PFSK-1 (cell line): ENCODE measurements around the gene CCDC85C.

Experiments
- FOXP2 ChIP-seq: optimal IDR thresholded peaks from 2 replicates; pipeline ENCODE3; 2011; ENCODE audit warnings: borderline replicate concordance, control low read depth, inconsistent platforms; ENCODE audit not compliant: insufficient read depth; ENCODE audit errors: extremely low read length, extremely low read depth
- POLR2AphosphoS5 ChIP-seq: IDR thresholded peaks from 2 replicates; pipeline ENCODE4 v1.6.1; 2012; ENCODE audit warnings: low read depth, mild to moderate bottlenecking, control low read depth, low read length, moderate library complexity
- SIN3A ChIP-seq: IDR thresholded peaks from 2 replicates; pipeline ENCODE4 v1.6.1; 2012; ENCODE audit warnings: mild to moderate bottlenecking, low read length, moderate library complexity, borderline replicate concordance; ENCODE audit not compliant: insufficient read depth
- TAF1 ChIP-seq: IDR thresholded peaks from 2 replicates; pipeline ENCODE4 v1.6.1; 2012; ENCODE audit warnings: low read length, control low read depth, borderline replicate concordance; ENCODE audit not compliant: insufficient read depth
- TF ChIP-seq, protein P1 (sequence below), 2 experiments: IDR thresholded peaks; 2 replicates each; pipeline versions ENCODE4 v1.6.1 to v1.8.0; 2011 to 2012; ENCODE audit warnings: low read depth in 2 of 2, low read length in 2 of 2, control low read depth in 1 of 2, inconsistent platforms in 1 of 2, mild to moderate bottlenecking in 1 of 2, moderate library complexity in 1 of 2; ENCODE audit not compliant: insufficient read depth in 1 of 2

CCDC85C gene

DNA sequence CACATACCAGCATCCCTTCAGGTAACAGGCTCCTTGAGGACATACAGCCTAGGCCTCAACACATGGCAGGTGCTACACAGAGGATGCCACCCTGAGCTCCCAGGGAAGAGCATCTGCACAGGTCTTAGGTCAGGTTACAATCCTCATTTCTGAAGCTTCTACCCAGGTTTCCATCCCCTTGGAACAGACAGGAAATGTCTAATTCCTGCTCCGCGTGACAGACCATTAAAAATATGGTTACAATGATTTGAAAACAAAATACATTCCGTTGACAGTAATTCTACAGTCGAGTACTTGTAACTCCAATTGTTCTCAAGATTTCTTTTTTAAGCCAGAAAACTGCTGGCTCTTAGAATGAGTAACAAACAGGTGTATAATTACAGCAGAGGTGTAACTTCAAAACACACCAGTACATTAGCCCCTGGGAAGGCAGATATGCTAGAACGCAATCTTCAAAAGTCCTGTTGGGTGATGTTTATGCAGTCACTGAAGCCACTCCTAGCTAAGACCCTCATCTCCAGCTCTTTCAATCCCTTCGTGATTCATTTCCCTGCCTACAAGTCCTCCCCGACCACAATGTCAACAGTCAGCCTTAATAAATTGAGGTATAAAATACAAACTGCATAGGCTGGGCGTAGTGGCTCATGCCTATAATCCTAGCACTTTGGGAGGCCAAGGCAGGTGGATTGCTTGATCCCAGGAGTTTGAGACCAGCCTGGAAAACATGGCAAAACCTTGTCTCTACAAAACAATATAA, 135.0 kb downstream of the CCDC85C start:
- TF ChIP-seq TAF1 (no peak), SIN3A (no peak)

DNA sequence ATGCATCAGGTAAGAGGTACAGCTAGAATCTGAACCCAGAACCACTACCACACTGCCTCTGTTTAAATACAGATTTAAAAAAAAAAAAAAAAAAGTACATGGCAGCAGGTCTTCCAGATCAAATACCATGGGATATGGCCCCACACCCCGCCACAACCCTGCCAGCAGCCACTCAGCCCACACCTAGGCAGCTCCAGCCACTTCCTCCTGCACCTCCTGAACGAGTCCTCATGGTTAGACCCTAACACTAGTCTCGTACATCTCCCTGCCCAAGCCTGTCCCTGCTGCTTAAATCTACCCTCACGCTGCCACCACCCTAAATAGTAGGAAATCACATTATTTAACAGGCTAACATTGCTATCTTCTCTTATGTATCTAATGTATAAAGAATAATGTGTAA, 135.9 kb downstream of the CCDC85C start:
- TF ChIP-seq TAF1: no peak
- TF ChIP-seq, protein P1, sequence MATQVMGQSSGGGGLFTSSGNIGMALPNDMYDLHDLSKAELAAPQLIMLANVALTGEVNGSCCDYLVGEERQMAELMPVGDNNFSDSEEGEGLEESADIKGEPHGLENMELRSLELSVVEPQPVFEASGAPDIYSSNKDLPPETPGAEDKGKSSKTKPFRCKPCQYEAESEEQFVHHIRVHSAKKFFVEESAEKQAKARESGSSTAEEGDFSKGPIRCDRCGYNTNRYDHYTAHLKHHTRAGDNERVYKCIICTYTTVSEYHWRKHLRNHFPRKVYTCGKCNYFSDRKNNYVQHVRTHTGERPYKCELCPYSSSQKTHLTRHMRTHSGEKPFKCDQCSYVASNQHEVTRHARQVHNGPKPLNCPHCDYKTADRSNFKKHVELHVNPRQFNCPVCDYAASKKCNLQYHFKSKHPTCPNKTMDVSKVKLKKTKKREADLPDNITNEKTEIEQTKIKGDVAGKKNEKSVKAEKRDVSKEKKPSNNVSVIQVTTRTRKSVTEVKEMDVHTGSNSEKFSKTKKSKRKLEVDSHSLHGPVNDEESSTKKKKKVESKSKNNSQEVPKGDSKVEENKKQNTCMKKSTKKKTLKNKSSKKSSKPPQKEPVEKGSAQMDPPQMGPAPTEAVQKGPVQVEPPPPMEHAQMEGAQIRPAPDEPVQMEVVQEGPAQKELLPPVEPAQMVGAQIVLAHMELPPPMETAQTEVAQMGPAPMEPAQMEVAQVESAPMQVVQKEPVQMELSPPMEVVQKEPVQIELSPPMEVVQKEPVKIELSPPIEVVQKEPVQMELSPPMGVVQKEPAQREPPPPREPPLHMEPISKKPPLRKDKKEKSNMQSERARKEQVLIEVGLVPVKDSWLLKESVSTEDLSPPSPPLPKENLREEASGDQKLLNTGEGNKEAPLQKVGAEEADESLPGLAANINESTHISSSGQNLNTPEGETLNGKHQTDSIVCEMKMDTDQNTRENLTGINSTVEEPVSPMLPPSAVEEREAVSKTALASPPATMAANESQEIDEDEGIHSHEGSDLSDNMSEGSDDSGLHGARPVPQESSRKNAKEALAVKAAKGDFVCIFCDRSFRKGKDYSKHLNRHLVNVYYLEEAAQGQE (IDR thresholded peaks at IDR 0.05; ENCODE audit: insufficient read depth in 1 of 2, low read depth in 2 of 2, low read length in 2 of 2): no peak
- TF ChIP-seq POLR2AphosphoS5: no peak
- no peak for TF ChIP-seq SIN3A
- no peak for TF ChIP-seq FOXP2

GRCh38 chr14:99467336-99468078, 136.5 kb downstream of the CCDC85C start:
- TF ChIP-seq POLR2AphosphoS5 (no peak), FOXP2 (no peak), TAF1 (no peak), SIN3A (no peak)
- TF ChIP-seq, protein P1 (IDR thresholded peaks at IDR 0.05; ENCODE audit: insufficient read depth in 1 of 2, low read depth in 2 of 2, low read length in 2 of 2): no peak

DNA sequence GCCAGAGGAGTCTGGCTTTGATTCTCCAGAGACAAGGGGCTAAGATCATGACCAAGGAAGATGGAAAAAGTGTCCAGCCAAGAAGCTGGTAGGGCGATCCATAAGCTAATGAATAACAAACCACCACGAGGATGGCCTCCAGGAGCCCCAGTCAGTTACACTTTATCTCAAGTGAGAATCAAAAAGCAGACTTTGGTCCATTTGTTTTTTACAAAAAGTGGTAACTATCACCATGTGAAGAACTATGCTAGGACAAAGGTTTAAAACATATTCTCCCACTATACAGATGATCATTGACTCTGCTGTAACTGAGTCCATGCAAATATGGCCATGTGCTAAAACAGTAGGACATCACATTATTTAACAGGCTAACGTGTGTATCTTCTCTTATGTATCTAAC, 137.2 kb downstream of the CCDC85C start:
- TF ChIP-seq POLR2AphosphoS5 (no peak), TAF1 (no peak), SIN3A (no peak), FOXP2 (no peak)
- TF ChIP-seq, protein P1 (IDR thresholded peaks at IDR 0.05; ENCODE audit: insufficient read depth in 1 of 2, low read depth in 2 of 2, low read length in 2 of 2): no peak

DNA sequence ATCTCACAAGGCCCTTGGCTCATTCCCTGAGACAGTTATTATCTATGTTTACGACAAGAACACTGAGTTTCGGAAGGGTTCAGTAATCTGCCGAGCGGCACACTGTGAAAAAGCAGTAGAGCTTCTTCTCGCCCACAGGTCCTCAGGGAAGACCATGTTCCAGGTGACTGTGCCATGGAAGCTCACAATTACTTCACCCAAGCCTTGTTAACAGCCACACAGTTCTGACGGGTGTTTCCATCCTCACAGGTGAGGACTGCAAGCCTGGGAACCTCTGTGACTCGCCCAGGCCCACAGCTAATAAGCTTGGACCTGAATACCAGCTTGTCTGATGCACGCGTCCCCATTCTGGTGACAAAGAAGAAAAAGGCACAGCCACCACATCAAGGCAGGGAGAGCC, 138.7 kb downstream of the CCDC85C start:
- TF ChIP-seq, protein P1 (IDR thresholded peaks at IDR 0.05; ENCODE audit: insufficient read depth in 1 of 2, low read depth in 2 of 2, low read length in 2 of 2): no peak
- no peak for TF ChIP-seq POLR2AphosphoS5
- no peak for TF ChIP-seq TAF1
- no peak for TF ChIP-seq SIN3A
- no peak for TF ChIP-seq FOXP2
